Measurements from ENCODE around the gene PANK2.
A peak's percentile ranks its signal among the peaks of the same experiment; 100 is the strongest.

Gene PANK2

GRCh38 chr20:3889489-3890397 is 556 bp downstream of the PANK2 start:
- TF ChIP-seq RAD21 (IDR thresholded peaks at IDR 0.05; ENCODE audit: low read depth) (no peak), FOXM1 (IDR thresholded peaks at IDR 0.05; ENCODE audit: borderline replicate concordance, low read depth) (no peak), EGR1 (IDR thresholded peaks at IDR 0.05) (no peak), MAX (IDR thresholded peaks at IDR 0.05) (0 out of 2 replicates have a peak, but pooled peaks have one; percentile 8), TAF1 (IDR thresholded peaks at IDR 0.05; ENCODE audit: low read depth) (no peak), YY1 (IDR thresholded peaks at IDR 0.05; ENCODE audit: low read depth) (no peak), CREB1 (IDR thresholded peaks at IDR 0.05; ENCODE audit: low read depth) (no peak), NFIC (IDR thresholded peaks at IDR 0.05) (no peak), ZBTB7A (IDR thresholded peaks at IDR 0.05; ENCODE audit: low read depth) (no peak), USF1 (IDR thresholded peaks at IDR 0.05) (peak; percentile 42), CEBPB (IDR thresholded peaks at IDR 0.05) (no peak), REST (IDR thresholded peaks at IDR 0.05; ENCODE audit: low read depth) (no peak), TEAD4 (IDR thresholded peaks at IDR 0.05) (no peak), EP300 (IDR thresholded peaks at IDR 0.05; ENCODE audit: borderline replicate concordance) (no peak), TCF12 (IDR thresholded peaks at IDR 0.05; ENCODE audit: low read depth) (no peak)

- TF ChIP-seq TAF1 (IDR thresholded peaks at IDR 0.05; ENCODE audit: low read depth) (no peak), EP300 (IDR thresholded peaks at IDR 0.05; ENCODE audit: borderline replicate concordance) (no peak), YY1 (IDR thresholded peaks at IDR 0.05; ENCODE audit: low read depth) (peak; percentile 74), EGR1 (IDR thresholded peaks at IDR 0.05) (no peak), MAX (IDR thresholded peaks at IDR 0.05) (0 out of 2 replicates have a peak, but pooled peaks have one; percentile 18), TCF12 (IDR thresholded peaks at IDR 0.05; ENCODE audit: low read depth) (no peak), CEBPB (IDR thresholded peaks at IDR 0.05) (no peak)
Measured at GRCh38 chr20:3890398-3890751, 1.2 kb downstream of the PANK2 start.

- TF ChIP-seq TCF12 (IDR thresholded peaks at IDR 0.05; ENCODE audit: low read depth) (no peak), EGR1 (IDR thresholded peaks at IDR 0.05) (no peak), USF1 (IDR thresholded peaks at IDR 0.05) (no peak), YY1 (IDR thresholded peaks at IDR 0.05; ENCODE audit: low read depth) (no peak), TEAD4 (IDR thresholded peaks at IDR 0.05) (no peak), CREB1 (IDR thresholded peaks at IDR 0.05; ENCODE audit: low read depth) (no peak), NFIC (IDR thresholded peaks at IDR 0.05) (no peak), MAX (IDR thresholded peaks at IDR 0.05) (no peak), TAF1 (IDR thresholded peaks at IDR 0.05; ENCODE audit: low read depth) (no peak), RAD21 (IDR thresholded peaks at IDR 0.05; ENCODE audit: low read depth) (no peak), CEBPB (IDR thresholded peaks at IDR 0.05) (no peak), FOXM1 (IDR thresholded peaks at IDR 0.05; ENCODE audit: borderline replicate concordance, low read depth) (no peak), REST (IDR thresholded peaks at IDR 0.05; ENCODE audit: low read depth) (no peak), EP300 (IDR thresholded peaks at IDR 0.05; ENCODE audit: borderline replicate concordance) (no peak), ZBTB7A (IDR thresholded peaks at IDR 0.05; ENCODE audit: low read depth) (no peak)
Measured at GRCh38 chr20:3890999-3891929, 2.1 kb downstream of the PANK2 start.

- TF ChIP-seq TCF12 (IDR thresholded peaks at IDR 0.05; ENCODE audit: low read depth) (no peak), TEAD4 (IDR thresholded peaks at IDR 0.05) (no peak), ZBTB7A (IDR thresholded peaks at IDR 0.05; ENCODE audit: low read depth) (no peak), USF1 (IDR thresholded peaks at IDR 0.05) (no peak), RAD21 (IDR thresholded peaks at IDR 0.05; ENCODE audit: low read depth) (no peak), CREB1 (IDR thresholded peaks at IDR 0.05; ENCODE audit: low read depth) (no peak), REST (IDR thresholded peaks at IDR 0.05; ENCODE audit: low read depth) (no peak), EGR1 (IDR thresholded peaks at IDR 0.05) (no peak), FOXM1 (IDR thresholded peaks at IDR 0.05; ENCODE audit: borderline replicate concordance, low read depth) (no peak), NFIC (IDR thresholded peaks at IDR 0.05) (no peak), TAF1 (IDR thresholded peaks at IDR 0.05; ENCODE audit: low read depth) (no peak)
Measured at GRCh38 chr20:3894796-3895195, 5.6 kb downstream of the PANK2 start.
